Measurements from ENCODE around the gene FAAP20. TPM values are rescaled to one million over a fixed set of nuclear protein-coding genes. Genes with fewer than 3 reads are reported as not detected.

The FAAP20 gene
- total RNA-seq, 1 experiment from 2014 or later, result 114 TPM

- no peaks in the 10 kb centered on the region for H3K27me3 ChIP-seq (ENCODE audit: low read length)
- no peaks in the 10 kb centered on the region for H3K36me3 ChIP-seq (ENCODE audit: low read depth, low read length)
- no peaks in the 10 kb centered on the region for H3K9me2 ChIP-seq (replicated peaks; ENCODE audit: low read length)
- peak overlapping the region; percentile 80 for H3K27ac ChIP-seq (ENCODE audit: low read length)
- no TSS peak for BruUV-seq (replicated peaks)
- H2AFZ ChIP-seq (ENCODE audit: low read length), result no peak overlapping the region
- CTCF ChIA-PET, result no interaction called here
- H3K79me2 ChIP-seq (ENCODE audit: low read length), result no peaks in the 10 kb centered on the region
- no peaks in the 10 kb centered on the region for H3F3A ChIP-seq (ENCODE audit: low read length, unreplicated experiment)
- TF ChIP-seq EZH2phosphoT487 (IDR thresholded peaks at IDR 0.05; ENCODE audit: borderline replicate concordance, low read length), result no peak
- no peak for TF ChIP-seq CTCF (conservative IDR thresholded peaks at IDR 0.05; ENCODE audit: low read depth, low read length)
- TF ChIP-seq EZH2 (IDR thresholded peaks at IDR 0.05; ENCODE audit: low read length, unreplicated experiment), result no peak
- ATAC-seq (0 out of 2 replicates have a peak, but pooled peaks have one; percentile 7), DNase-seq (no peak)
- H4K20me1 ChIP-seq (ENCODE audit: low read length), result no peaks in the 10 kb centered on the region
- intact Hi-C loops (cut with micrococcal nuclease), result no loop called here
- no peak overlapping the region for H3K4me2 ChIP-seq (ENCODE audit: low read length)
- no peaks in the 10 kb centered on the region for H3K9me3 ChIP-seq (ENCODE audit: low read length)
- H3K4me1 ChIP-seq (ENCODE audit: insufficient read depth, low read length), result peaks cover 12% of the 10 kb centered on the region
- H3K4me3 ChIP-seq (ENCODE audit: low read length), result no peak overlapping the region
- POLR2A ChIA-PET (ENCODE audit: unreplicated experiment), result no interaction called here
- H3K9ac ChIP-seq (ENCODE audit: low read length), result peak overlapping the region; percentile 26
Observed at GRCh38 chr1:2179283-2180013, 15.1 kb downstream of the FAAP20 start.

- CTCF ChIA-PET, result no interaction called here
- BruUV-seq (replicated peaks), result no TSS peak
- POLR2A ChIA-PET (ENCODE audit: unreplicated experiment), result no interaction called here
Observed at GRCh38 chr1:2178875-2179274, 15.7 kb downstream of the FAAP20 start.

More at GRCh38 chr1:2178875-2179274, 15.7 kb downstream of the FAAP20 start:
- Histone ChIP-seq H3K4me3 (ENCODE audit: low read length) (no peak overlapping the region), H4K20me1 (ENCODE audit: low read length) (no peaks in the 10 kb centered on the region), H3K36me3 (ENCODE audit: low read depth, low read length) (no peaks in the 10 kb centered on the region), H3K9me3 (ENCODE audit: low read length) (no peaks in the 10 kb centered on the region), H3K4me1 (ENCODE audit: insufficient read depth, low read length) (peaks cover 12% of the 10 kb centered on the region), H3K79me2 (ENCODE audit: low read length) (no peaks in the 10 kb centered on the region), H3F3A (ENCODE audit: low read length, unreplicated experiment) (no peaks in the 10 kb centered on the region), H3K9me2 (replicated peaks; ENCODE audit: low read length) (no peaks in the 10 kb centered on the region), H3K27me3 (ENCODE audit: low read length) (no peaks in the 10 kb centered on the region), H3K27ac (ENCODE audit: low read length) (peak overlapping the region; percentile 80; the same call in 1 of the 2 replicates), H2AFZ (ENCODE audit: low read length) (no peak overlapping the region), H3K9ac (ENCODE audit: low read length) (no peak overlapping the region), H3K4me2 (ENCODE audit: low read length) (no peak overlapping the region)
- ATAC-seq (no peak), DNase-seq (no peak)
- TF ChIP-seq EZH2 (IDR thresholded peaks at IDR 0.05; ENCODE audit: low read length, unreplicated experiment), result no peak
- TF ChIP-seq EZH2phosphoT487 (IDR thresholded peaks at IDR 0.05; ENCODE audit: borderline replicate concordance, low read length), result no peak
- no peak for TF ChIP-seq CTCF (conservative IDR thresholded peaks at IDR 0.05; ENCODE audit: low read depth, low read length)
- intact Hi-C loops (cut with micrococcal nuclease), result no loop called here

Measured in PC-3 (cell line).